GM23338 (cell line): ENCODE measurements around the gene SREBF2. TPM values are rescaled to one million over a fixed set of nuclear protein-coding genes. Genes with fewer than 3 reads are reported as not detected.

Experiments used
- ATAC-seq: fragments of 200-7000 bp; cut with Tn5 transposase; 3 replicates; pipeline ENCODE4 v1.9.1; 2020
- DNase-seq: peaks from one replicate; pipeline ENCODE4 v3.0.0-alpha.2; 2015; ENCODE audit warnings: low spot score
- H2AFZ ChIP-seq: fragments of 200-600 bp; sonication (generic); 2 replicates; pipeline ENCODE4 v1.8.0; 2016; ENCODE audit warnings: antibody characterized with exemption, mild to moderate bottlenecking, moderate library complexity
- H3F3A ChIP-seq: fragments of 200-600 bp; sonication (generic); replicated peaks from 2 replicates; pipeline ENCODE4 v1.8.0; 2017; ENCODE audit warnings: antibody characterized with exemption, mixed run types, low read depth
- H3K27ac ChIP-seq: fragments of 200-600 bp; sonication (generic); 2 replicates; pipeline ENCODE4 v1.6.1; 2016; ENCODE audit warnings: low read depth
- H3K27me3 ChIP-seq: fragments of 200-600 bp; sonication (generic); 2 replicates; pipeline ENCODE4 v1.8.0; 2016; ENCODE audit warnings: mild to moderate bottlenecking, mixed run types, moderate library complexity; ENCODE audit not compliant: insufficient read depth
- H3K36me3 ChIP-seq: fragments of 200-600 bp; sonication (generic); 2 replicates; pipeline ENCODE4 v1.8.0; 2016; ENCODE audit warnings: mild to moderate bottlenecking; ENCODE audit not compliant: insufficient read depth
- H3K4me1 ChIP-seq: fragments of 200-600 bp; sonication (generic); 2 replicates; pipeline ENCODE4 v1.8.0; 2016; ENCODE audit warnings: mild to moderate bottlenecking, moderate library complexity; ENCODE audit not compliant: insufficient read depth
- H3K4me2 ChIP-seq: fragments of 200-600 bp; sonication (generic); 2 replicates; pipeline ENCODE4 v1.7.1; 2017; ENCODE audit warnings: mixed run types
- H3K4me3 ChIP-seq: fragments of 200-600 bp; sonication (generic); 2 replicates; pipeline ENCODE4 v1.6.1; 2016; ENCODE audit warnings: mixed run types
- H3K79me2 ChIP-seq: fragments of 200-600 bp; sonication (generic); replicated peaks from 2 replicates; pipeline ENCODE4 v1.8.0; 2017; ENCODE audit warnings: mild to moderate bottlenecking; ENCODE audit not compliant: insufficient read depth
- H3K9me2 ChIP-seq: fragments of 200-600 bp; sonication (generic); 2 replicates; pipeline ENCODE4 v1.8.0; 2017; ENCODE audit not compliant: insufficient read depth
- H4K20me1 ChIP-seq: fragments of 200-600 bp; sonication (generic); replicated peaks from 2 replicates; pipeline ENCODE4 v1.8.0; 2017; ENCODE audit warnings: mild to moderate bottlenecking; ENCODE audit not compliant: insufficient read depth
- H3K27ac Mint-ChIP-seq: 2 replicates; pipeline ENCODE4 v1.8.0; 2020; ENCODE audit warnings: inconsistent platforms, mild to moderate bottlenecking, moderate library complexity, mixed read lengths
- H3K27me3 Mint-ChIP-seq: 3 replicates; pipeline ENCODE4 v1.8.0; 2022; ENCODE audit warnings: low read depth, mild to moderate bottlenecking, moderate library complexity, mixed read lengths, inconsistent platforms; ENCODE audit not compliant: insufficient read depth, poor library complexity
- H3K36me3 Mint-ChIP-seq: 3 replicates; pipeline ENCODE4 v1.8.0; 2021; ENCODE audit warnings: low read depth, mild to moderate bottlenecking, inconsistent platforms, moderate library complexity, mixed read lengths
- H3K4me1 Mint-ChIP-seq: 3 replicates; pipeline ENCODE4 v1.8.0; 2020; ENCODE audit warnings: mild to moderate bottlenecking, inconsistent platforms, mixed read lengths
- H3K4me3 Mint-ChIP-seq: 3 replicates; pipeline ENCODE4 v1.8.0; 2021; ENCODE audit warnings: moderate library complexity, mild to moderate bottlenecking, inconsistent platforms, mixed read lengths
- H3K9me3 Mint-ChIP-seq: 3 replicates; pipeline ENCODE4 v1.8.0; 2020; ENCODE audit warnings: moderate library complexity, mild to moderate bottlenecking, inconsistent platforms, mixed read lengths
- CREB1 ChIP-seq: fragments of 250-450 bp; sonication (Bioruptor Pico); IDR thresholded peaks from 2 replicates; pipeline ENCODE4 v1.5.0; 2020; ENCODE audit warnings: low read depth, mild to moderate bottlenecking, moderate library complexity
- CTCF ChIP-seq, 2 experiments: fragments of 200-600 bp in 1 of 2; sonication (generic) in 1 of 2; conservative IDR thresholded peaks; 2 replicates each; pipeline versions ENCODE4 v1.5.1 to v1.6.1; 2016 to 2017; ENCODE audit warnings: antibody characterized with exemption in 2 of 2, low read depth in 2 of 2, mild to moderate bottlenecking in 2 of 2, moderate library complexity in 1 of 2
- ETS1 ChIP-seq: IDR thresholded peaks from 2 replicates; pipeline ENCODE4 v1.6.1; 2016; ENCODE audit warnings: antibody characterized with exemption
- EZH2 ChIP-seq: fragments of 200-600 bp; sonication (generic); IDR thresholded peaks from one replicate; pipeline ENCODE4 v1.8.0; 2017; ENCODE audit warnings: antibody characterized with exemption, mild to moderate bottlenecking, low read depth; ENCODE audit not compliant: unreplicated experiment
- EZH2phosphoT487 ChIP-seq: fragments of 200-600 bp; sonication (generic); IDR thresholded peaks from one replicate; pipeline ENCODE4 v1.8.1; 2018; ENCODE audit warnings: antibody characterized with exemption; ENCODE audit not compliant: unreplicated experiment
- JUNB ChIP-seq: IDR thresholded peaks from one replicate; pipeline ENCODE4 v1.6.1; 2016; ENCODE audit warnings: antibody characterized with exemption; ENCODE audit not compliant: unreplicated experiment
- NANOG ChIP-seq: IDR thresholded peaks from 2 replicates; pipeline ENCODE4 v1.6.1; 2016; ENCODE audit warnings: antibody characterized with exemption, borderline replicate concordance
- POLR2AphosphoS5 ChIP-seq: IDR thresholded peaks from 2 replicates; pipeline ENCODE4 v1.6.1; 2016; ENCODE audit warnings: antibody characterized with exemption, low read depth
- REST ChIP-seq: IDR thresholded peaks from one replicate; pipeline ENCODE4 v1.6.1; 2018; ENCODE audit warnings: antibody characterized with exemption; ENCODE audit not compliant: unreplicated experiment
- STAT1 ChIP-seq: IDR thresholded peaks from one replicate; pipeline ENCODE4 v1.6.1; 2016; ENCODE audit warnings: antibody characterized with exemption; ENCODE audit not compliant: unreplicated experiment
- ZNF114 ChIP-seq: fragments of 250-450 bp; sonication (Bioruptor Pico); IDR thresholded peaks from 2 replicates; pipeline ENCODE4 v1.5.0; 2020; ENCODE audit warnings: mild to moderate bottlenecking, moderate library complexity
- ZNF331 ChIP-seq: fragments of 250-450 bp; sonication (Bioruptor Pico); IDR thresholded peaks from 2 replicates; pipeline ENCODE4 v1.5.0; 2020; ENCODE audit warnings: low read depth, mild to moderate bottlenecking, moderate library complexity
- polyA plus RNA-seq: library from polyadenylated mRNA; unstranded; fragments of >200 nt; fragmentation: Nextera tagmentation; extraction: Ambion mirVana; gene quantifications from 2 replicates; pipeline ENCODE4 v1.2.1, GENCODE V29; 2016
- total RNA-seq: library from RNA; depleted of rRNA; stranded (reverse); fragments of >200 nt; shearing (Covaris generic); gene quantifications from 2 replicates; pipeline ENCODE4 v1.2.3, GENCODE V29; 2014

SREBF2 gene
- total and polyA plus RNA-seq, 2 experiments from 2014 or later: 48.7 to 163 TPM

GRCh38 chr22:41935509-41935908 lies 102.6 kb downstream of the SREBF2 start:
- H3K27me3 Mint-ChIP-seq: peaks cover 17% of the 10 kb centered on the region
- Histone ChIP-seq H3K4me3 (no peak overlapping the region), H3K9me2 (no peaks in the 10 kb centered on the region), H3K79me2 (no peaks in the 10 kb centered on the region), H4K20me1 (peaks cover 10% of the 10 kb centered on the region), H3K27ac (no peak overlapping the region), H3K4me1 (no peaks in the 10 kb centered on the region), H3F3A (peaks cover 8% of the 10 kb centered on the region), H3K36me3 (peaks cover 8% of the 10 kb centered on the region; the same call in 1 of the 2 replicates), H3K4me2 (no peak overlapping the region), H3K27me3 (0 out of 2 replicates have a peak, but pooled peaks cover 2% of the 10 kb centered on the region), H2AFZ (no peak overlapping the region)
- no peak for TF ChIP-seq EZH2
- no peaks in the 10 kb centered on the region for H3K9me3 Mint-ChIP-seq
- H3K36me3 Mint-ChIP-seq: peaks cover 40% of the 10 kb centered on the region
- no peak for DNase-seq
- peaks cover 4% of the 10 kb centered on the region; the same call in 2 of the 3 replicates for H3K4me1 Mint-ChIP-seq
- no peak overlapping the region; the same call in 2 of the 3 replicates for H3K4me3 Mint-ChIP-seq
- no peak overlapping the region for H3K27ac Mint-ChIP-seq
- ATAC-seq: no peak

GRCh38 chr22:41936894-41937169 lies 103.9 kb downstream of the SREBF2 start:
- Histone ChIP-seq H3K79me2 (no peaks in the 10 kb centered on the region), H3K4me3 (no peak overlapping the region), H4K20me1 (peaks cover 16% of the 10 kb centered on the region), H3K27ac (no peak overlapping the region), H3K4me1 (no peaks in the 10 kb centered on the region), H3K27me3 (no peaks in the 10 kb centered on the region), H3K9me2 (no peaks in the 10 kb centered on the region), H3K4me2 (no peak overlapping the region), H3F3A (peaks cover 18% of the 10 kb centered on the region), H3K36me3 (peaks cover 9% of the 10 kb centered on the region; the same call in 1 of the 2 replicates), H2AFZ (no peak overlapping the region)
- peaks cover 13% of the 10 kb centered on the region for H3K27me3 Mint-ChIP-seq
- peaks cover 4% of the 10 kb centered on the region; the same call in 2 of the 3 replicates for H3K4me1 Mint-ChIP-seq
- no peaks in the 10 kb centered on the region for H3K9me3 Mint-ChIP-seq
- H3K36me3 Mint-ChIP-seq: peaks cover 53% of the 10 kb centered on the region
- ATAC-seq (no peak), DNase-seq (no peak)
- no peak overlapping the region for H3K4me3 Mint-ChIP-seq
- no peak overlapping the region for H3K27ac Mint-ChIP-seq
- TF ChIP-seq STAT1 (no peak), ZNF331 (CRISPR knock-in tag) (no peak), CREB1 (CRISPR knock-in tag) (no peak), CTCF (conservative IDR thresholded peaks at IDR 0.05; ENCODE audit: low read depth in 2 of 2) (no peak), EZH2phosphoT487 (no peak), NANOG (no peak), EZH2 (no peak), REST (no peak), JUNB (no peak), POLR2AphosphoS5 (no peak), ETS1 (no peak), ZNF114 (CRISPR knock-in tag) (no peak)
